ENCODE data around the gene IFNL2.

IFNL2 gene

DNA sequence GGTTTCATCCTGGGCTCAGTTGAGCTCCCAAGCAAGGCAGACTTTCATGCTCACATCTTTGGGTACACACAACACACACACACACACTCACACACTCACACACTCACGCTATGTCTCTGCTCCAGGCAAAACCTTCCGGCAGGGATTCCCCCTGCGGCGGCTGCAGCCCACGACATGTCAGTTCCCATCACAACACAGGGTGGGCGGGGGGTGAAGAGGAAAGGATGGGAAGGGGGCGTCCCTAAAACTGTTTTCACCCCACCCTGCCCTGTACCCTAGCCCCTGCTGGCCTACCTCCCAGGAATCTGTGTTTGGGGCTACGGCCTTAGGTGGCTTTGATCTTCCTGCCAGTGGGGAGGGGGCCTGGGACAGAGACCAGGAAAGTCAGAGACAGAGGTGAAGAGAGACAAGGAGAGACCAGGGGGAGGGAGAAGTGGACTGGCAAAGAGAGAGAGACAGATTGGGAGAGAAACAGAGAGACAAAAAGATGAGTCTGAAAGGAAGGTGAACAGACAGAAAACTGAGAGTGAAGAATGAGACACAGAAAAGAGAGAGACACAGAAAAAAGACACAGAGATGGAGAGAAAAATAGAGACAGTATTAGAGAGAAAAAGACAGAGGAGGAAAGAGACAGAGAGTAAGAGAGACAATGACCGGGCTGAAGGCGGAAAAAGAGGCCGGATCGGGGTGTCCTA, 48.6 kb downstream of the IFNL2 start:
- no peak for DNase-seq (ENCODE audit: low read depth in 2 of 2, low spot score in 1 of 2)

- DNase-seq (ENCODE audit: low read depth in 2 of 2, low spot score in 1 of 2) = no peak
These were observed 49.3 kb downstream of the IFNL2 start for GRCh38 chr19:39317476-39317875.

DNA sequence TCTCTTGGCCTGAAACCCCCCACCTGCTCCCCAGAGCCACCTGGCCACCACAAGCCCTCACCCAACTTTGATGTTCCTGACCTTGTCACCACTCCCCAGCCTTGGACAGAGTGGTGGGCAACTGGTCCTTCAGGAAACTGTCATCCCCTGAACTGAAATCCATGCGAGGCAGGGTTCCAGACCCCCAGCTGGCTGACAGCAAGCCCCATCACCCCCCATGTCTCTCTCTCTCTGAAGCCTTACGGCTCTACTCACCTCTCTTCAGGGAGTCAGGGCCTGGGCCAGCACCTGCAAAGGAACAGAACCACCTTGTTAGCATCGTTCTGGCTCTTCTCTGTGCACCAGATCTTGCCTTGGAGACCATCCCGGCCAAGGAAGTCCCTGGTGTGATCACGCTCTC, 49.9 kb downstream of the IFNL2 start:
- no peak for DNase-seq (ENCODE audit: low read depth in 2 of 2, low spot score in 1 of 2)

DNA sequence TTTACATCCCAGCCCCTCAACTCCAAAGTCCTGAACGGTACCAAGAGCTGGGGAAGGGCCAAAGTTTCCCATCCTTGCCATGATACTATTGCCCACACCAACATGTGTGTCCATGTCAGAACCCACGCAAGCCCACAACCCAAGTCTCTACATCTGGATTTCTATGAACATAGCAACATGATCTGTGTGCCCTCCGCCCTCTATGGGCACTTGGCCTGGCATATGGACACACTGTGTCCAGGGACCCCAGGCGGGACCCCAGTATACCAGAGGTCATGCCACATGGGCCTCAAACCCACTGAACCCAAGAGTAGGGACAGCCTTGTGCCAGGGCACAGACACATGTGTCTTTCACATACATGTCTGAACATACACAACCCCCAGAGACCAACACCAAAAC, 50.5 kb downstream of the IFNL2 start:
- no peak for DNase-seq (ENCODE audit: low read depth in 2 of 2, low spot score in 1 of 2)

GRCh38 chr19:39319098-39319891, 51.1 kb downstream of the IFNL2 start:
- DNase-seq (ENCODE audit: low read depth in 2 of 2, low spot score in 1 of 2) = no peak
